GM19238 (cell line): ENCODE measurements around the gene NACC2.
"Not testable (repeated sequence)": the region's sequence is repeated elsewhere in the genome, so short reads cannot be mapped to it uniquely, and the experiment has no call there.

Experiments used
- DNase-seq: peaks from one replicate; pipeline ENCODE4 v3.0.0; 2011; ENCODE audit warnings: low spot score; ENCODE audit not compliant: insufficient read length

NACC2 gene

GRCh38 chr9:136111910-136112309 is 16.8 kb upstream of the NACC2 start:
- no peak for DNase-seq

DNA sequence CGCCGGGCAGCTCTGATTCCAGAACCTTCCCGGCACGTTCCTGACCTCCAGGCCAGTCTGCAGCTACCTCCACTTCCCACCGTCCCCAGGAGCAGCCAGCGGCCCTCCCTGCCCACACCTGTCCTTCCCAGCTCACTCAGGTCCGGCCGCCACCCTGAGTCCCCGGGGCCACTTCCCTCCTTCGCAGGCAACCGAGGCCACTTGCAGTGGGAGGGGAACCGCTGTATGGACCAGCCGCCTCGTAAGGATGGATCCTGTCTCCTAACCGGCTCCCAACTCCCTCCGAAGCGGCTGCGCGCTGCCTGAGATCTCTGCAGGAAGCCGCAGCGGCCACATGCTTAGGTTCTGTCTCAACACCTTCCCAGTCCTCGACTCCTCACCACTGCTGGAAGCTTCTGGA is 16.1 kb upstream of the NACC2 start:
- no peak for DNase-seq

- no peak for DNase-seq
Measured at GRCh38 chr9:136110082-136111061, 15.3 kb upstream of the NACC2 start.

DNA sequence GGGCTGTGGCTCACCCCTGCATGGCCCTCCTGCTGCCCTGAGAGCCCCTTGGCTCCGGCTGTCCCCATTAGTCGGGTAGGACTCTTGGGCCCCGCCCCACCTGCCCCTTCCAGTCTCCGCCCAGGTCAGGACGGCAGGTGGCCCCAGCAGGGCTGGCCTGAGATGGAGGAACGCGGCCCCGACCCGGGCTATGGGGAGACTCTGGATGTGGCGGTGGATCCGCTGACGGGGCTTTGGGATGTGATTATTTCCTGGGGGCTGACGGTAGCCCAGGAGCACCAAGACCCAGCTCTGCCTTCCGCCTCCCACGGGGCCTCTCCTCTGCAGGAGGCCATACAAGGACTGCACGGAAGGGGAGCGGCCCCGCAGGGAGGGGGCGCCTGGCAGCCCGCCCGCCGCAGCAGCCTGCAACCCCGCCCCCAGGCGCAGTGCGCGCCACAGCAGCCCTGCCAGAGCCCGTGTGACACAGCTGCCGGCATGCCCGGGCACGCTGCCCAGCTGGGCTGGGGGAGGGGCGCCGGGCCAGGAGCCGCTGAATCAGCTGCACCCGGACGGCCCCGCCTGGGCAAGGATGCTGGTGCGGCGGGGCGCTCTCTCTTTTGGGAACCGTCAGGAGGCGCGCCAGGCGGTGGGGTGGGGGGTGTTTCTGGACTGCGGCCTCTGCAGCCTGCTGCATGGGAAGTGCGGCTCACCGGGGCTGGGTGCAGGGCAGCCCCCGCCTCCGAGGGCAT is 14.4 kb upstream of the NACC2 start:
- DNase-seq = peak; percentile 90

DNA sequence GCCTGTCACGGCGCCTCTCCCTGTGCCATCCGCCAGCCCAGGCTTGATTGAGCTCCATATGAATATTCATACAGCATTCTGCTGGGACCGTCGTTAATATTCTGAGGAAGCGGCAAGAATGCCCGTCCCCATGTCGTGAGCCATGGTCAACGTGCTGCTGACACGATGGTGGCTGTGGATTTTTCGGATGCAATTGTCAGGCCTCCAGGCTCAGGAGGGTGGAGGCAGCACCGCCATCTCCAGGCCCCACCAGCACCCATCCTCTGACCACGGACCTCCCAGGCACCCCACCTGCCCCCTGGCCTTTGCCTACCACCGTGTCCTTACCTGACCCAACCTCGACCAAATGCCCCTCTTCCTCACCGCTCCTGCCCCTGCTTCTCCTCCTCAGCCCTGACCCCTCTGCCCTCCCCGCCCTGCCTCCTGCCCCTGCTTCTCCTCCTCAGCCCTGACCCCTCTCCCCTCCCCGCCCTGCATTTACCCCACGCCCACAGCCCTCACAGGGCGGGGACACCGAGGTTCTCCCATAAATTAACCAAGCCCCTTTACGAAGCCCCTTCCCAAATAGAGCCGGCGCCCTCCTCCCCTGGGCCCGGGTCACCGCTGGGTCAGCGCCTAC is 13.7 kb upstream of the NACC2 start:
- no peak for DNase-seq

DNA sequence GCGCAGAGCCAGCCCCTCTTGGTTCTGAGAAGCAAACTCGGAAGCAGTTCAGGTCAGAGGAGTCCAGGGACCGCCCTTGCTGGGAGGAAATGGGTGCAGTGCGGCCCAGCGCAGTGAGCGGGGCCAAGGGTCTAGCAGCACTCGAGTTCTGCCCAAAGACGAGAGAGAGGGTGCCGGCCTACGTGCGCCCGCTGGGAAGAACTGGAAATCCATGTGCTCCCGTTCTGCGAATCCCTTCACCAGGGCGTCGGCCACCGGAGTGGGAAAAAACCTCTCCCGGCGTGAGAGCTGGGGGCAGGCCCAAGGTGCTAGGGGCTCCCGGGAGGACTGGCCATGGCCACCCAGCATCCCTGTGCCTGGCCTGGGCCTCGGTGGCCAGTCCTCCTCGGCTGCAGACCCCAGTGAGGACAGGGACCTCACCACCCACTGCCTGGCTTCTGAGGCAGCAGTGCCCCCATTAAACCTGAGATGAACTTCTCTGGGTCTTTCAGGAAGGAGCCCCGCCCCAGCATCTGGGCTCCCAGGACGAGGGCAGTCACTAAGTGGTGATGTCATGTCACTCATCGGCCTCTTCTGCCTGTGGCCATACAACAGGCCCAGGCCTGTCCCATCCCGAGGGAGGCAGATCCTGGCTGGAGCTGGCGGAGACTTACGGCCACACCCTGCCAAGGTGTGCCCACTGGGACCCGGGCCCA is 13.0 kb upstream of the NACC2 start:
- no peak for DNase-seq

DNA sequence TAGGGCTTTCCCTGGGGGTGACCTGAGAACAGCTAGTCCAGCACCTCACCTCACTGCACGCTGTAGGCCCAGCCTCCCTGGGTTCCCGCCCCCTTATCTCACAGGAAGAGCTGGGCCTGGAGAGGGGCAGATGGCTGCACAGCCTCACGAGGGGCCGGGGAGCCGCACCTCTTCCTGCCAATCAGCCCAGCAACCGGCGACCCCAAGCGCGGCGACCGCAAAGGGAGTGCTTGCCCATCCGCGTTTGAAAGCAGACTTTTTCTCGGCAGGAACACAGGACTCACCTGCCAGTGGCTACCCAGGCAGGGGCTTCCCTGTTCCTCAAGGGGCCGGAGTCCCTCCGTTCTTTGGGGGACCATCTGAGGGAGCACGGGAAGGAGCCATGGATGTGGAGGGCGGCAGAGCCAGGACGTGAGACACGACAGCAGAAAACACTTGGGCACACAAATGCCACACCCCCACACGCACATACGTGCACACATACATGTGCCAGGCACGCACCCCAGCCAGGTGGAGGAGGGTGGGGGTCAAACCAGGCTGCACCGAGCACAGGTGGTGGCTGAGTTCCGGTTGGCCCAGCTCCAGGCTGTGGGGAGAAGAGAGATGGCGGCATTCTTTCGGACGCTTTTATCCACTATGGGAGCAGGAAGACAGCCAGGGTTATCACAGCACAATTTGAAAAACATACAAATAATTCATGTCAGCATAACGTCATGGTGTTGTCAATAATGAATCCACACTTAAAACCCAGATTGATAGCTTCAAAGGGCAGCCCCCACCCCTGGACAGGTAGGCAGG is 12.3 kb upstream of the NACC2 start:
- DNase-seq = peak; percentile 71

DNA sequence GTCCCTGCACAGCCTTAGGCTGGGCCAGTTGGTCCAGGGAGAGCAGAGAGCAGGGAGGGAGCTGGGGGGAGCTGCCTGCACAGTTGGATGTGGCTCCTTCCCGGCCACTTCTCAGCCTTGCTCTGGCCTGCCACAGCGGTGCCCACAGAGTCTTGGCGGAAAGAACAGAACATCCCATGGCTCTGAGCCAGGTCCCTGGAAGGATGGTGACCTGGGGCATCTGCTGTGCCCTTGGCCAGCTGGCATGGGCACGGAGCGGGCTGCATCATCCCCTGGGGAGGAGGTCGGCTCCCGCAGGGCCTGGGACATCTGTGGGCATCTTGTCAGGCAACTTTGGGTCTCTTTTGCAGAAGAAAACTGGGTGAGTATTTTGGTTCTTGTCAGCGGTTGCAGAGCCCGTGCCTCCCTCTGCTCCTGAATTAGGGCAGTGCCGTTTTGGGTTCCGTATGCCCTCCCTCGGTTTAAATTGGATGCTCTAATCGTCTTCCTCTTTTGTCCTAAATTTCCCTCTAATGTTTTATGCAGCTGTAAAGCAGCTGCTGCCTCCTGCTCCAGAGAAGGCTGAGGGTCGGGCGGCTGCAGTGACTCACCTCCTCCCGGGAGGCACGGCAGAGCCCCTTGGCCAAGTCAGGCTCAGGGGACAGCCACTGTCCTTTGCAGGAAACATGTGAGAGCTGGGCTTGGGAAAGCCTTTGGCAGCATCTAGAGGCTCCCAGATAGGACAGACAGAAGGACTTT is 10.5 kb upstream of the NACC2 start:
- DNase-seq = no peak

GRCh38 chr9:136104916-136105315 is 9.8 kb upstream of the NACC2 start:
- no peak for DNase-seq

DNA sequence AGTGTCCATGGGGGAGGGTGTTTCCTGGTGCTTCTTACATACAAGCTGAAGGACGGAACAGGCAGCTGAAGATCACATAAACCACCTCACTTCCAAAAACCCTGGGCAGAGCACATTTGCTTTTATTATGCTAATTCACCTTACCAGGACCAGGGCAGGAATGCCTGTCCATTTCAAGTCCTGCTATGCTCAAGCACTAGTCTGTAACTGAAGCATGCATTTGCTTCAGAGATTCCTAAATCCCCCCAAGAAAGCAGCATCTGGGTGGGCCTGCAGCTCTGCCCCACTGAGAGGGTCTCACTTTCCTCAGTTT is 9.4 kb upstream of the NACC2 start:
- DNase-seq = no peak

GRCh38 chr9:136103651-136104487 is 8.8 kb upstream of the NACC2 start:
- no peak for DNase-seq

DNA sequence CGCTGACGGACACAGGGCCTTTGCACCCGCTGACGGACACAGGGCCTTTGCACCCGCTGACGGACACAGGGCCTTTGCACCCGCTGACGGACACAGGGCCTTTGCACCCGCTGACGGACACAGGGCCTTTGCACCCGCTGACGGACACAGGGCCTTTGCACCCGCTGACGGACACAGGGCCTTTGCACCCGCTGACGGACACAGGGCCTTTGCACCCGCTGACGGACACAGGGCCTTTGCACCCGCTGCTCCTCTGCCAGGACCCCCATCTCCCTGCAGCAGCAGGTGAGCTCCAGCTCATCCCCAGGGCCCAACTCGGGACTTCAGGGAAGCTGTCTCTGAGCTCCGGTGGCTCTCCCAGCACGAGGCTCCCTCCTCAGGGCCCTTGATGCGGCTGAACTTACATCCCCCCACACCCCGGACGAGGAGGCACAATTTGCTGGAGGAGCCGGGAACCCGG is 6.6 kb upstream of the NACC2 start:
- DNase-seq = not testable (repeated sequence)

DNA sequence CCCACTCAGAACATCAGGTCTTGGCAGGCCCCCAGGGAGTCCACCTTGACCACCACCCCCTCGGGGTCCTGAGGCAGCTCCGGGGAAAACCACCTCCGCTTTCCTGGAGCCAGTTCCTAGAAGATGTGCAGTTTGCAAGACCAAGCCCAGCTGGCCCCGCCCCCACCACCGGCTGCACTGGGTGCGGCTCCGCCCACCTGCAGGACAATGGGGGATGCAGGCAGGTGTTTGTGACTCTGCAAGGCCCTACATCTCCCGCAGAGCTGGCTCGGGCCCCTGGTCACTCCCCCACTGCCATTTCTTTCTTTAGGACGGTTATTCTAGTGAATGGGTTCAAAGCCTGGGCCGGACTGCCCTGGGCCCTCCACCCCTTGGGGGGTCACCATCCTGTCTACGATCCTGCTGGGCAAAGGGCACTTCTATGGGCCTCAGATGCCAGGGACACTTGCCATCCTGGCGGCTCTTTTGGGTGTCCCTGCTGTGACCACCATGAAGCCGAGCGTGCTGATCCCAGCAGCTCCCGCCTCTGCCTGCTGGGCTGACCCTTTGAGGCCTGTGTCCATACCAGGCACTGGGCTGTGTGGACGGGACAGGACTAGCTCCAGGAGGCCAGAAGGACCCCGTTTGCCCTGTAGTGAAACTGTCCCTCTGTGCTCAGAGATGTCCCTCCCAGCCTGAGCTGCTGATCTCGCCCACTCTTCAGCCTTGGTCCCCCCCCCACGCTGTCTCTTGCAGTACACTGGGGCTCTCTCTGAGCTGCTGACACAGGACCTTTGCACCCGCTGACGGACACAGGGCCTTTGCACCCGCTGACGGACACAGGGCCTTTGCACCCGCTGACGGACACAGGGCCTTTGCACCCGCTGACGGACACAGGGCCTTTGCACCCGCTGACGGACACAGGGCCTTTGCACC is 5.9 kb upstream of the NACC2 start:
- DNase-seq = no peak

DNA sequence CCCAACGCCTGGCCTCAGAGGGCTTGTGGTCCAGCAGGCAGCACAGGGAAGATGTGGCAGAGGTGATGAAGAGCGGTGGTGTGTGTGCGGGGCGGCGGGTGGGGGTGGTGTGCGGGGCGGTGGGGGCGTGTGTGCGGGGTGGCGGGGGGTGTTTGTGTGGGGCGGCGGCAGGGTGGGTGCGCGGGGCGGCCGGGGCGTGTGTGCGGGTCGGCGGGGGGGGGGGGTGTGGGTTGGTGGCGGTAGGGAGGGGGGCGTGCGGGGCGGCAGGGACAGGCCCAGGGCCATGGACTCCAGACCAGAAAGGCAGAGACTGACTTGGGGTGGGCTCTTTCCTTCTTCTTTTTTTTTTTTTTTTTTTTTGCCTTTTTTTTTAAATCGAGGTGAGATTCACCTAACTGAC is 4.5 kb upstream of the NACC2 start:
- DNase-seq = no peak

GRCh38 chr9:136098844-136099243 is 3.8 kb upstream of the NACC2 start:
- DNase-seq = no peak

GRCh38 chr9:136098210-136098609 is 3.1 kb upstream of the NACC2 start:
- no peak for DNase-seq

DNA sequence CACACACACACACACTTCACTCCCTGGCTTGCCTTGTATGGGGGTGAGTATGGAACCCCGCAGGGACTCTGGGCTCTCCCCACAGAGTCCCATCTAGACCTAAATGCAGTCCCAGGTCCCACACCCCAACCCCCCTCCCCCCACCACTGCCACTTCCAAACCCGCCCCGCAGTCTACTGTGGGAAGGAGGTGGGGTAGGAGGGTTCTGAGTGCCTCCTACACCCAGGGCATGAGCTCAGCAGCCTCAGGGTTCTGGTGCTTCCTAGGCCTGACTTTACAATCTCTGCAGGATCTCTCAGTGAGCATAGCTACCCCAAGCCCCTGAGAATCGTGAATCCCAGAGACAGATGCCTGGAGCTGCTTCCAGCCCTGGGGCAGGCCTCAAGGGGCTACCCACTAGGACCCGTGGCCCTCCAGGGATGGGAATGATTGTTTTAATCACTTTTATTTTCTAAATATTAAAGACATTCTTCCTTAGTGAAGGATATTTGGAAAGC is 1.5 kb upstream of the NACC2 start:
- no peak for DNase-seq
